Measurements from ENCODE around the gene GYS2. TPM values are rescaled to one million over a fixed set of nuclear protein-coding genes. Genes with fewer than 3 reads are reported as not detected.
A peak's percentile ranks its signal among the peaks of the same experiment; 100 is the strongest.

Gene GYS2
- polyA plus RNA-seq, 1 experiment = not detected

DNA sequence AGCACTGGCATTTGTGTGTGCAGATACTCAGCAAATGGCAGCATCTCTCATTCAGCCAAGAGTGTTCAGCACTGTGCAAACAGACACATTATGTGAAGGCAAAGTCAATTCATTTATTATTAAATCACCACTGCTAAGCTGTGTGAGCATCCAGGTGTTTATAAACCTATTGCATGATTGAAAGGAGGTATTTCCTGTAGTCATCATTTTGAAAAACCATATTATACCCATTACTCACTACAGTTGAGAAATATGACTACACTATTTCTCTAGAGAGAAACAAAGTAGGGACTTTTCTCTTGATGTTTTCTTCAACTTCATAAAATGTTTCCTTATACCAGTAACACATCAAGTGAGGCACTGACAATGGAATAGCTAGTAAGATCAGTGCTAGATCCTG lies 64.8 kb downstream of the GYS2 start:
- DNase-seq (ENCODE audit: low read depth, low spot score) = no peak
- POLR2A ChIA-PET = no interaction called here
- H3K27ac ChIP-seq (ENCODE audit: low read depth, low read length) = no peak overlapping the region
- H3K27me3 ChIP-seq (ENCODE audit: control insufficient read depth, insufficient read depth, low read length) = no peaks in the 10 kb centered on the region
- CTCF ChIA-PET = no interaction called here
- no peak overlapping the region for H3K4me3 ChIP-seq (ENCODE audit: low read depth, low read length)
- TF ChIP-seq, protein P1, sequence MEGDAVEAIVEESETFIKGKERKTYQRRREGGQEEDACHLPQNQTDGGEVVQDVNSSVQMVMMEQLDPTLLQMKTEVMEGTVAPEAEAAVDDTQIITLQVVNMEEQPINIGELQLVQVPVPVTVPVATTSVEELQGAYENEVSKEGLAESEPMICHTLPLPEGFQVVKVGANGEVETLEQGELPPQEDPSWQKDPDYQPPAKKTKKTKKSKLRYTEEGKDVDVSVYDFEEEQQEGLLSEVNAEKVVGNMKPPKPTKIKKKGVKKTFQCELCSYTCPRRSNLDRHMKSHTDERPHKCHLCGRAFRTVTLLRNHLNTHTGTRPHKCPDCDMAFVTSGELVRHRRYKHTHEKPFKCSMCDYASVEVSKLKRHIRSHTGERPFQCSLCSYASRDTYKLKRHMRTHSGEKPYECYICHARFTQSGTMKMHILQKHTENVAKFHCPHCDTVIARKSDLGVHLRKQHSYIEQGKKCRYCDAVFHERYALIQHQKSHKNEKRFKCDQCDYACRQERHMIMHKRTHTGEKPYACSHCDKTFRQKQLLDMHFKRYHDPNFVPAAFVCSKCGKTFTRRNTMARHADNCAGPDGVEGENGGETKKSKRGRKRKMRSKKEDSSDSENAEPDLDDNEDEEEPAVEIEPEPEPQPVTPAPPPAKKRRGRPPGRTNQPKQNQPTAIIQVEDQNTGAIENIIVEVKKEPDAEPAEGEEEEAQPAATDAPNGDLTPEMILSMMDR (IDR thresholded peaks at IDR 0.05; ENCODE audit: low read depth, low read length) = no peak
- H3K9me3 ChIP-seq (ENCODE audit: control insufficient read depth, insufficient read depth, low read length) = no peaks in the 10 kb centered on the region

DNA sequence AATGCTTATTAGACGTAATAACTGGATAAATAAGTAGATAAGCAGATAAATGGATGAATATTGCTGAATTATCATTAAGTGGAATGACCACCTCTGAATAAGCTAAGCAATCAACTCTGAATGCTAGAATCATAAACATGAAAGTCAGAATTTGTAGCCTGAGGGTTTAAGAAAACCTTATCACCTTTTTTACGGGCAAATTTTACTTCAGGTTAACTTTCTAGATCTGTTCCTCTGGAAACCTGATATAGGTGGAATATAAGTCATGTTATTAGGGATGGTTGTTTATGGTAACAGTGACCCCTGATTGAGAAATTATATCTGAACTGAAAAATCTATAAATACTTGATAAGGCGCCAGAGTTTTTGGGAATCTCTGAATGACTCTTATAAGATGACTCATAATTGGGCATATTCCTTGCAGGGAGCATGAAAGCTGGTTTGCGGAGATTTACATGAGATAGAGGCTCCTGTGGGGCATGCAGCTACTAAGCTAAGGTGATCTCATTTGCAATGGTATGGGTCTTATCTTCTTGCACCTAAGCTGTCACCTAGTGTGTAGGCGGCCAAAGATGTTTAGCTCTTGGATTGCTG lies 66.5 kb downstream of the GYS2 start:
- Histone ChIP-seq H3K27ac (ENCODE audit: low read depth, low read length) (no peak overlapping the region), H3K4me3 (ENCODE audit: low read depth, low read length) (no peak overlapping the region), H3K27me3 (ENCODE audit: control insufficient read depth, insufficient read depth, low read length) (no peaks in the 10 kb centered on the region), H3K9me3 (ENCODE audit: control insufficient read depth, insufficient read depth, low read length) (no peaks in the 10 kb centered on the region)
- CTCF ChIA-PET = no interaction called here
- no peak for DNase-seq (ENCODE audit: low read depth, low spot score)
- TF ChIP-seq, protein P1 (IDR thresholded peaks at IDR 0.05; ENCODE audit: low read depth, low read length) = no peak
- POLR2A ChIA-PET = no interaction called here

DNA sequence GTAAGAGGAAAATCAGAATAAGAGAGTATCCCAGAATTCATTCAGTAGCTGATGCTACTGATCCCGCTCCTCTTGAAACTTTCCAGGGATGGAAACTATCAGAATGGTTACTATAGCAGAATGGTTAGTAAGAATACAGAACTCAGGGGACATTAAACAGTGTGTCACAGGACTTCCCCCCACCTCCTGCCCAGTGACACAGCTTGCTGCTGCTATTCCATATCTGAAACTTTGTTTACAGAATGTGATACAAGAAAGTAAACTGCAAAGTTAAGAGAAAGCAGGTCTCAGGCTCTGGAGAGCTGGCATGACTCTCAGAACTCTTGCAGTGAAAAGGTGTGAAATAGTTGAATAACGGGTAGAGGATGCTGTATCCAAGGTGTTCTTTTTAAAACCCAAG lies 75.2 kb downstream of the GYS2 start:
- ChIA-PET POLR2A (no interaction called here), CTCF (interaction anchor here (2.3 kb wide), 1 partner anchor 152 kb away, joined by 5 read pairs; no protein-coding TSS in a partner anchor)

DNA sequence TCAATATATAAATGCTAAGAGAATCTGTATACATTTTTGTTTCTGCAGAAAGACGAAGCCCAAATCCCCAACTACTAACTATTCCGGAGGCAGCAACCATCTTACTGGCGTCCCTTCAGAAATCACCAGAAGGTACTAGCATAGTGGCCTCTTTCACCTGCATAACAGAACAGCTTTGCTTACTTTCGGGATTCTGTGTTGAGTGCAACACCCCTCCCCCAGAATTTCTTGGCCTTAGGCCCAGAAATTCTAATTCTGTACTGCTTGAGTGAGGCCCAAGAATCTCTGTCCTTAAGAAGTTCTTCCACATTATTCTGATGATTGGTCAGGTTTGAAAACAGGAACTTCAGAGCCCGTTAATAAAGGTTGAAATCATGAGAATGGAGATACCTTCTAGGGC lies 75.7 kb downstream of the GYS2 start:
- no peak for DNase-seq (ENCODE audit: low read depth, low spot score)
- peaks cover 3% of the 10 kb centered on the region for H3K27me3 ChIP-seq (ENCODE audit: control insufficient read depth, insufficient read depth, low read length)
- ChIA-PET CTCF (interaction anchor here (2.3 kb wide), 1 partner anchor 152 kb away, joined by 5 read pairs; no protein-coding TSS in a partner anchor), POLR2A (no interaction called here)
- H3K9me3 ChIP-seq (ENCODE audit: control insufficient read depth, insufficient read depth, low read length) = no peaks in the 10 kb centered on the region
- no peak overlapping the region for H3K4me3 ChIP-seq (ENCODE audit: low read depth, low read length)
- H3K27ac ChIP-seq (ENCODE audit: low read depth, low read length) = no peak overlapping the region
- TF ChIP-seq, protein P1 (IDR thresholded peaks at IDR 0.05; ENCODE audit: low read depth, low read length) = no peak

More for the DNA sequence above, 75.2 kb downstream of the GYS2 start:
- DNase-seq (ENCODE audit: low read depth, low spot score) = no peak
- Histone ChIP-seq H3K4me3 (ENCODE audit: low read depth, low read length) (no peak overlapping the region), H3K9me3 (ENCODE audit: control insufficient read depth, insufficient read depth, low read length) (no peaks in the 10 kb centered on the region), H3K27ac (ENCODE audit: low read depth, low read length) (no peak overlapping the region), H3K27me3 (ENCODE audit: control insufficient read depth, insufficient read depth, low read length) (peaks cover 3% of the 10 kb centered on the region)
- TF ChIP-seq, protein P1 (IDR thresholded peaks at IDR 0.05; ENCODE audit: low read depth, low read length) = no peak

DNA sequence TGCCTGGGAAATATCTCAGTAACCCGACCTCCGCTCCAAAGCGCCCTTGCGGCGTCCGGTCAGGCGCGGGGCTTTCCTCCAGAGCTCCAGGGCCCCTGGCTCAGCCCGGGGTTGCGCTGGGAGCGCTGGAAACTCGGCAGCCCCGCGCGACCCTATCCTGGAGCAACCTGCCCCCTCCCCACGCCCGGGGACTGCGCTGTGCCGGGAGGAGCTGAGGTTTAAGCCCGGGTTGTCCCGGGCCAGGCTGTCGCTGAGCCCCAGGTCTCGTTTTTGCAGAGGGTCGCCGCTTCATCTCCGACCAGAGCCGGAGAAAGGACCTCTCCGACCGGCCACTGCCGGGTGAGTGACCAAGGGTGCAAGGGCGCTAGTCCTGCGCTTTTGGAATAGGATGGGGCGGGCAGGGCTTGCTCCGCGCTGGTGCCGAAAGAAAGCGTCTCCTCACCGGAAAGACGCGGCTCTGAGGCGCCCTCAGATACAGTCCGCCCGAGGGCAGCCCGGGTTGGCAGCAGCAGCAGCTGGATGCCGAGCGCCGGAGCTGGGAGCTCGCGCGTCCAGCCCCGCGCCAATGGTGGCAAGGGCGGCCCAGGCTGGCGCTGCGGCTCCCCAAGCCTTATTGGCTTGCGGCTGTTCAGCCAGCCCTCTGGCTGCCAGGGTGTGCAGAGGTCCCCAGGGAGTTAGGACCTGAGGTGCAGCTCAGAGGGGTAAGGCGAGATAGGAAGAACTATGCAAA lies 77.0 kb downstream of the GYS2 start:
- ChIA-PET POLR2A (no interaction called here), CTCF (interaction anchor here (2.3 kb wide), 1 partner anchor 153 kb away, joined by 5 read pairs; no protein-coding TSS in a partner anchor)
- no peak overlapping the region for H3K27ac ChIP-seq (ENCODE audit: low read depth, low read length)
- TF ChIP-seq, protein P1 (IDR thresholded peaks at IDR 0.05; ENCODE audit: low read depth, low read length) = no peak
- H3K4me3 ChIP-seq (ENCODE audit: low read depth, low read length) = peak overlapping the region; percentile 62
- DNase-seq (ENCODE audit: low read depth, low spot score) = no peak
- peaks cover 3% of the 10 kb centered on the region for H3K27me3 ChIP-seq (ENCODE audit: control insufficient read depth, insufficient read depth, low read length)
- no peaks in the 10 kb centered on the region for H3K9me3 ChIP-seq (ENCODE audit: control insufficient read depth, insufficient read depth, low read length)
